C4-2B (cell line): ENCODE results near the gene NRSN1.

Source experiments
- H3K27ac ChIP-seq: fragments of 450-650 bp; 2 replicates; pipeline ENCODE4 v1.5.1; 2017
- ZFX ChIP-seq: fragments of 450-650 bp; IDR thresholded peaks from 2 replicates; pipeline ENCODE4 v1.6.1; 2017
- TF ChIP-seq, protein P1 (sequence below): fragments of 450-650 bp; conservative IDR thresholded peaks from 2 replicates; pipeline ENCODE4 v1.5.1; 2017; ENCODE audit warnings: mild to moderate bottlenecking

The NRSN1 gene

DNA sequence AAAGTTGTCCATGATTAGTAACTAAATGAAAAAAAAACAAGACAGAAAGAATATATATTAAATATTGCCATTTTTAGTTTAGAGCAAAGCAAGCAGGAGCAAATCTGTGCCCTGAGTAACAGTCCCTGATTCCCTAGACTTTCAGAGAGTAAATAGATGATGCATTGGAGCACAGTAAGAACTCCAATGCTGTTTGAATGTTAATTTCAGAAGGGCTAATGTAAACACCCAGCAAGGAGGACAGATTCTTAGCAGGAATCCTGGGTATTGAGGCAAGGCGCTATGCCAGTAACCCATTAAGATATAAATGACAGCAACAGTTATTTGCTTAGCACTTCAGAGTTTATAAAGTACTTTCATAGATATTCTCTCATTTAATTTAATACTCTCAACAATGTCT is 15.6 kb upstream of the NRSN1 start:
- no peak overlapping the region for H3K27ac ChIP-seq
- no peak for TF ChIP-seq ZFX
- TF ChIP-seq, protein P1, sequence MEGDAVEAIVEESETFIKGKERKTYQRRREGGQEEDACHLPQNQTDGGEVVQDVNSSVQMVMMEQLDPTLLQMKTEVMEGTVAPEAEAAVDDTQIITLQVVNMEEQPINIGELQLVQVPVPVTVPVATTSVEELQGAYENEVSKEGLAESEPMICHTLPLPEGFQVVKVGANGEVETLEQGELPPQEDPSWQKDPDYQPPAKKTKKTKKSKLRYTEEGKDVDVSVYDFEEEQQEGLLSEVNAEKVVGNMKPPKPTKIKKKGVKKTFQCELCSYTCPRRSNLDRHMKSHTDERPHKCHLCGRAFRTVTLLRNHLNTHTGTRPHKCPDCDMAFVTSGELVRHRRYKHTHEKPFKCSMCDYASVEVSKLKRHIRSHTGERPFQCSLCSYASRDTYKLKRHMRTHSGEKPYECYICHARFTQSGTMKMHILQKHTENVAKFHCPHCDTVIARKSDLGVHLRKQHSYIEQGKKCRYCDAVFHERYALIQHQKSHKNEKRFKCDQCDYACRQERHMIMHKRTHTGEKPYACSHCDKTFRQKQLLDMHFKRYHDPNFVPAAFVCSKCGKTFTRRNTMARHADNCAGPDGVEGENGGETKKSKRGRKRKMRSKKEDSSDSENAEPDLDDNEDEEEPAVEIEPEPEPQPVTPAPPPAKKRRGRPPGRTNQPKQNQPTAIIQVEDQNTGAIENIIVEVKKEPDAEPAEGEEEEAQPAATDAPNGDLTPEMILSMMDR: no peak

DNA sequence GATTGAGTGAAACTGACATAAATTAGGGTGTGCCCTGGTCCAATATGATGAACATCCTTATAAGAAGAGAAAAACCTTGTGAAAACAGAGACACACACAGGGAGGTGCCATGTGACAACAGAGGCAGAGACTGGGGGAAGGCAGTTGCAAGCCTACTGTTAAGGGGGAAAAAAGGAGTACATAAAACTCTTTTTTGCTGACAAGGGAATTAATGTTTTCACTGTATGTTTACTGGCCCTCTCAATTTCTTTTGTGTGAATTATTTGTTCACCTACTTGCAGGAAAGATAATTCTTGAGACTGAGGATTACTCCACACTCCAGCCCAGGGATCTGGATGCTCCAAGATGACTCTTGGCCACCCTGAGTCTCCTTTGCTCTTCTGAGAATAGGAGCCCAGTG is 12.1 kb upstream of the NRSN1 start:
- TF ChIP-seq, protein P1: no peak
- no peak for TF ChIP-seq ZFX
- H3K27ac ChIP-seq: no peak overlapping the region

DNA sequence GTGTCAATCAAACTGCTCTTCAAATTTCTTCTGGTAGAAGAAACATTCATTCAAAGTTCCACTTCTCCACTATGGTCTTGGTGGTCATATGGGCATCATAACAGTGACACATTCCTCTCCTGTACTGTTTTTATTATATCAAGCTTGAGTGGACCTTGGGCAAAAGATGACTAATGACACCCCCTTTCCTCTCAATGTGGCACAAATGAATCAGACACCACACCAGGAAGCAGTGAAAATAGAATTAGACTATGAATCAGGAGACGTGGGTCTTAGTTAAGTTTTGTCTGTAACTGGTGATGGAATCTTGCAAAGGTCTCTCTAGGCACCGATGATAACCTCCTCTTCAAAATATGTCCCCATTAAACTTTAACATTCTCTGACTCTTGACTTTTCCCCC is 9.0 kb upstream of the NRSN1 start:
- no peak overlapping the region for H3K27ac ChIP-seq
- no peak for TF ChIP-seq ZFX

DNA sequence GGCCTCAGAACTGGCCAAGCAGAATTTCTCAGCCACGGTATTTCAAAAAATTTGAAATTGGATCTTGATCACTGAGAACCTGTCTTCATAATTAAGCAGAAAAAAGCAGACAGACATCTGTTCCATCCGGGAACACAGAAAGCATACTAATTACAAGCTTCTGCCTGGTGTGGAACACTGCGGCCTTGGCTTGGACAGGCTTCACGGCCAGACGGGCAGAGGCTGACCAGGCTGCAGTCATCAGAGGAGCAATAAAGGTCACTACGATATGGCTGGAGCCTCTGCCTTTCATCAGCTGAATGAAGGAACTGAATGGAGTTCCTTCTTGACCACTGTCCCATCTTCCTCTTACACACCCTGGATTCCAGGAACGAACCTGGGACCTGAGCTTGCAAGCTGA is 3.9 kb upstream of the NRSN1 start:
- TF ChIP-seq ZFX: no peak
- TF ChIP-seq, protein P1: no peak
- H3K27ac ChIP-seq: no peak overlapping the region

DNA sequence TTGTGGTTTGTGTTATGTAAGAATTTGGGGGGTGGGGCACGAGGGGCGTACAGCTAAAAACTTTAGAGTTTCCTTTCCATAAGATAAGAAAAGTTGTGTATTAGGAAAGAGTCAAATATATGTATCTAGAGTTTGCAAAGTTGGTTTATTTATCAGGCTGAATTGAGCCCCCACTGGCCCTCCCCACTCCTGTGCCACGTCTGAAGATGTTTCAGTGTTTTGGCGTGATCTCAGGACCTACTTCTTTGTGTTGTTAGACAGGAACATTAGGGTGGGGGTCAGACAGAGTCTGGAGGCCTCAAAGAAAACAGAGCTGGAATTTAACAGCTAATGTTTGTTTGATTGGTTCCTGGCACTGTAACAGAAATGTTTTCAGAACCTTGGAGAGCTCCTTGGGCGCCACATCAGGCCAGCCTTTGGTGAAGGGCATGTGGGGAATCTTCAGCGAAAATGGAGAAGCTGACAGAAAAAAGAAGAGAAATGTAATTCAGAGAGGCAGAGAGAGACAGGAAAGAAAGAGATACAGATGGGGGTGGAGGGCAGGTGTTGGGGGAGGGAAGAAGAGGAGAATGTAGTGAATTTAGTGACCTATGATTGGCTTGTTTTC is 674 bp downstream of the NRSN1 start:
- TF ChIP-seq, protein P1: no peak
- TF ChIP-seq ZFX: no peak
- H3K27ac ChIP-seq: no peak overlapping the region

DNA sequence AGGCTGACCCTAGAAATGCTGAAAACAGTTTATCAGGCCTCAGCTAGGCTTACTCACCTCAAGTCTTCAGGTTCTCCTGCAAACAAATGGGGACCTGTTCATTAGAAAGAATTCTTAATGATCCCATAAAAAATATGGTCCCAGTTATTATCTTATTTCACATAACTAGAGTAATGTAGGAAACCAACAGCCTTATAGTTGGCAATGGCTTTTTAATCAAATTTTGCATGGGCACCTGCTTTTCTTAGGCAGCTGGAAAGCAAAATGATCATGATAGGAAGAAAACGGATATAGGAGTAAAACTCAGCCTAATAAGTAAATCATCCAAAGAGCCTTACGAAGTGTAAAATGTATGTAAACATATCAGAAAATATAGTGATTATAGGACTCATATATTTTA is 1.3 kb downstream of the NRSN1 start:
- no peak overlapping the region for H3K27ac ChIP-seq
- TF ChIP-seq, protein P1: no peak

DNA sequence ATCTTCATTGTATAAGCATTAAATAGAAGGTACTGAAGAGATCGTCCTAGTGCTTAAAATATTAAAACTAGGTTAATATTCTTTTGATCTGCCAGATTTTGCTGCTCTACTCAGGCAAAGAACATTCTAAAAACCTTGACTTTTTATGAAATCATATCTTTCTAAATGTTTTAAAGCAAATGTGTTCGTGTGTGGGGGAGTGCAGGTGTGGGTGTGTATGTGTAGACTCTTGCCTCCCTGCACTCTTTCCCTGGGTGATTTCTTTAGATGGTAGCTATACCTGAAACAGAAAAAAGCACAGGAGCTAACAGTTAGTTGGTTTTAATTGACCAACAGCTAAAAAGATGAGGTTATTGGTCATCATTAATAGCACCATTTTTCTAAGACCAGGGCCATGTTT is 5.7 kb downstream of the NRSN1 start:
- TF ChIP-seq, protein P1: no peak
- no peak for TF ChIP-seq ZFX
- no peak overlapping the region for H3K27ac ChIP-seq

DNA sequence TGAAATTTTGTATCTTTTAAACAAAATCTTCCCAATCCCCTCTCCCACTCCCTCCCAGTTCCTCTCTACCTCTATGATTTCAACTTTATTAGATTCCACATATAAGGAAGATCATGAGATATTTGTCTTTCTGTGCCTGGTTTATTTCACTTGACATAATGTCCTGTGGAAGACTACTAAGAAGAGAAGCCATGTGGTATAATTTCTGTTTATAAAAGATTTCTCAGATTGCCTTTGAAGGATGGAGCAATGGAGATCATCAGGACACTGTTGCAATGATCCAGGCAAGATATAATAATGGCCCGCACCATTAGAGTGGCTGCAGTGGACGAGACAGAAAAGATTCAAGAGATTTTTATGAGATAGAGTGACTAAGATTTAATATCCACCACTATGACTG is 13.1 kb downstream of the NRSN1 start:
- H3K27ac ChIP-seq: no peak overlapping the region
- TF ChIP-seq, protein P1: no peak
- TF ChIP-seq ZFX: no peak
